Prostate gland (tissue), 2 donors: Measurements from ENCODE around the gene PRKAR1B.

ENCODE experiments used
- CTCF ChIP-seq, 4 experiments: fragments of 200-600 bp in 2 of 4; fragments of 450-650 bp in 2 of 4; sonication (generic) in 2 of 4; IDR thresholded peaks; 1 replicate in 3 of 4; 2 replicates in 1 of 4; pipeline ENCODE4 v1.5.1; 2016 to 2019; ENCODE audit warnings: antibody characterized with exemption in 4 of 4, mild to moderate bottlenecking in 2 of 4, moderate library complexity in 2 of 4
- POLR2A ChIP-seq: fragments of 450-650 bp; IDR thresholded peaks from one replicate; pipeline ENCODE4 v1.6.1; 2016; ENCODE audit warnings: antibody characterized with exemption, mild to moderate bottlenecking
- POLR2AphosphoS5 ChIP-seq: sonication (generic); formaldehyde crosslinking; IDR thresholded peaks from one replicate; pipeline ENCODE4 v1.6.1; 2017; ENCODE audit warnings: antibody characterized with exemption

- TF ChIP-seq CTCF (IDR thresholded peaks at IDR 0.05) (no peak), POLR2AphosphoS5 (no peak), POLR2A (no peak)
These were observed 171.4 kb downstream of the PRKAR1B start for GRCh38 chr7:555551-556160.
